ENCODE results near the gene KCTD3. TPM values are rescaled to one million over a fixed set of nuclear protein-coding genes. Genes with fewer than 3 reads are reported as not detected.

Gene KCTD3
- total RNA-seq, 1 donor from 2014 or later, result 25.3 TPM

- no peaks in the 10 kb centered on the region for H3K27me3 Mint-ChIP-seq (ENCODE audit: low read depth)
- no peaks in the 10 kb centered on the region for H3K9me3 Mint-ChIP-seq (ENCODE audit: low read depth)
- no peak for DNase-seq (ENCODE audit: low spot score)
- no peak for TF ChIP-seq CTCF (IDR thresholded peaks at IDR 0.05)
- H3K4me3 Mint-ChIP-seq (ENCODE audit: unreplicated experiment), result peak overlapping the region; percentile 93
- peak overlapping the region; percentile 89 for H3K27ac Mint-ChIP-seq (ENCODE audit: unreplicated experiment)
- no peaks in the 10 kb centered on the region for H3K36me3 Mint-ChIP-seq (ENCODE audit: low read depth)
- peaks cover 31% of the 10 kb centered on the region for H3K4me1 Mint-ChIP-seq (ENCODE audit: low read depth)
Measured at GRCh38 chr1:215568299-215568692, 1.2 kb downstream of the KCTD3 start.

- H3K9me3 Mint-ChIP-seq (ENCODE audit: low read depth), result no peaks in the 10 kb centered on the region
- no peak for TF ChIP-seq CTCF (IDR thresholded peaks at IDR 0.05)
Measured at GRCh38 chr1:215569986-215570824, 3.1 kb downstream of the KCTD3 start.

GRCh38 chr1:215581896-215582295 lies 14.8 kb downstream of the KCTD3 start:
- Mint-ChIP-seq H3K27me3 (ENCODE audit: low read depth) (no peaks in the 10 kb centered on the region), H3K4me1 (ENCODE audit: low read depth) (no peaks in the 10 kb centered on the region), H3K9me3 (ENCODE audit: low read depth) (peaks cover 2% of the 10 kb centered on the region), H3K4me3 (ENCODE audit: unreplicated experiment) (no peak overlapping the region), H3K36me3 (ENCODE audit: low read depth) (peaks cover 26% of the 10 kb centered on the region), H3K27ac (ENCODE audit: unreplicated experiment) (no peak overlapping the region)
- DNase-seq (ENCODE audit: low spot score), result no peak
- peak; percentile 16 for TF ChIP-seq CTCF (IDR thresholded peaks at IDR 0.05)

More at GRCh38 chr1:215569986-215570824, 3.1 kb downstream of the KCTD3 start:
- Mint-ChIP-seq H3K4me3 (ENCODE audit: unreplicated experiment) (peak overlapping the region; percentile 93), H3K36me3 (ENCODE audit: low read depth) (no peaks in the 10 kb centered on the region), H3K27me3 (ENCODE audit: low read depth) (no peaks in the 10 kb centered on the region), H3K27ac (ENCODE audit: unreplicated experiment) (peak overlapping the region; percentile 89), H3K4me1 (ENCODE audit: low read depth) (peaks cover 31% of the 10 kb centered on the region)
- no peak for DNase-seq (ENCODE audit: low spot score)

GRCh38 chr1:215583185-215583749 lies 16.2 kb downstream of the KCTD3 start:
- Mint-ChIP-seq H3K4me3 (ENCODE audit: unreplicated experiment) (no peak overlapping the region), H3K9me3 (ENCODE audit: low read depth) (peaks cover 2% of the 10 kb centered on the region), H3K27me3 (ENCODE audit: low read depth) (no peaks in the 10 kb centered on the region), H3K27ac (ENCODE audit: unreplicated experiment) (no peak overlapping the region), H3K4me1 (ENCODE audit: low read depth) (no peaks in the 10 kb centered on the region), H3K36me3 (ENCODE audit: low read depth) (peaks cover 26% of the 10 kb centered on the region)
- DNase-seq (ENCODE audit: low spot score), result no peak
- TF ChIP-seq CTCF (IDR thresholded peaks at IDR 0.05), result no peak

- H3K36me3 Mint-ChIP-seq (ENCODE audit: low read depth), result peaks cover 24% of the 10 kb centered on the region
Measured at GRCh38 chr1:215584389-215584788, 17.3 kb downstream of the KCTD3 start.

More at GRCh38 chr1:215584389-215584788, 17.3 kb downstream of the KCTD3 start:
- Mint-ChIP-seq H3K27ac (ENCODE audit: unreplicated experiment) (no peak overlapping the region), H3K27me3 (ENCODE audit: low read depth) (no peaks in the 10 kb centered on the region), H3K4me3 (ENCODE audit: unreplicated experiment) (no peak overlapping the region), H3K9me3 (ENCODE audit: low read depth) (peaks cover 2% of the 10 kb centered on the region), H3K4me1 (ENCODE audit: low read depth) (no peaks in the 10 kb centered on the region)
- TF ChIP-seq CTCF (IDR thresholded peaks at IDR 0.05), result no peak
- DNase-seq (ENCODE audit: low spot score), result no peak
